ENCODE measurements around the gene NECTIN2. TPM values are rescaled to one million over a fixed set of nuclear protein-coding genes. Genes with fewer than 3 reads are reported as not detected.
"Not testable (repeated sequence)": the region's sequence is repeated elsewhere in the genome, so short reads cannot be mapped to it uniquely, and the experiment has no call there.

NECTIN2 gene
- total RNA-seq, 1 donor from 2014 or later, result 240 TPM

DNA sequence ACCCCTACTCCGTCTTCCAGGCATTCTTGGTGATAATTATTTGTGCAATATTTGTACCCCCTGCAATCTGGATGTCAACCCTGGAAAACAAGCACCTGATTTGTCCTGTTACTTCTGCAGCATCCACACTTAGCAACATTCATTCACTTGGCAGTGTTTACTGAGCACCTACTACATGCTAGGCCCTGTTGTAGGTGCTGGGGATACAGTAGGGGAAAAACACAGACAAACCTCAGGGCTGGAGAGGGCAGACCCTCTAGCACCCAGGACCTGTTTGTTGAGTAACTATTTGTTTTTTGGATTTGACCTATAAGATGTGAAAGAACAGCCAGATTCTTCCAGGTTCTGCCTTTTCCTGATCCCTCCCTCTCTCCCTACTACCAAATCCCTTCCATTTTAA lies 9.5 kb downstream of the NECTIN2 start:
- no peak overlapping the region for H3K4me3 ChIP-seq (ENCODE audit: low read depth, low read length)

GRCh38 chr19:44856421-44857083 lies 10.5 kb downstream of the NECTIN2 start:
- peaks cover 2% of the 10 kb centered on the region for H3K36me3 ChIP-seq (ENCODE audit: control insufficient read depth, insufficient read depth, low read length)
- no peak overlapping the region for H3K4me3 ChIP-seq (ENCODE audit: low read depth, low read length)
- DNase-seq (ENCODE audit: low read depth), result no peak
- TF ChIP-seq, protein P1, sequence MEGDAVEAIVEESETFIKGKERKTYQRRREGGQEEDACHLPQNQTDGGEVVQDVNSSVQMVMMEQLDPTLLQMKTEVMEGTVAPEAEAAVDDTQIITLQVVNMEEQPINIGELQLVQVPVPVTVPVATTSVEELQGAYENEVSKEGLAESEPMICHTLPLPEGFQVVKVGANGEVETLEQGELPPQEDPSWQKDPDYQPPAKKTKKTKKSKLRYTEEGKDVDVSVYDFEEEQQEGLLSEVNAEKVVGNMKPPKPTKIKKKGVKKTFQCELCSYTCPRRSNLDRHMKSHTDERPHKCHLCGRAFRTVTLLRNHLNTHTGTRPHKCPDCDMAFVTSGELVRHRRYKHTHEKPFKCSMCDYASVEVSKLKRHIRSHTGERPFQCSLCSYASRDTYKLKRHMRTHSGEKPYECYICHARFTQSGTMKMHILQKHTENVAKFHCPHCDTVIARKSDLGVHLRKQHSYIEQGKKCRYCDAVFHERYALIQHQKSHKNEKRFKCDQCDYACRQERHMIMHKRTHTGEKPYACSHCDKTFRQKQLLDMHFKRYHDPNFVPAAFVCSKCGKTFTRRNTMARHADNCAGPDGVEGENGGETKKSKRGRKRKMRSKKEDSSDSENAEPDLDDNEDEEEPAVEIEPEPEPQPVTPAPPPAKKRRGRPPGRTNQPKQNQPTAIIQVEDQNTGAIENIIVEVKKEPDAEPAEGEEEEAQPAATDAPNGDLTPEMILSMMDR (IDR thresholded peaks at IDR 0.05; ENCODE audit: insufficient read depth, low read length, poor library complexity, severe bottlenecking), result no peak
- H3K27me3 ChIP-seq (ENCODE audit: control insufficient read depth, insufficient read depth, low read length), result no peaks in the 10 kb centered on the region

More for the DNA sequence above, 9.5 kb downstream of the NECTIN2 start:
- TF ChIP-seq, protein P1 (IDR thresholded peaks at IDR 0.05; ENCODE audit: insufficient read depth, low read length, poor library complexity, severe bottlenecking), result no peak
- H3K36me3 ChIP-seq (ENCODE audit: control insufficient read depth, insufficient read depth, low read length), result peaks cover 3% of the 10 kb centered on the region
- DNase-seq (ENCODE audit: low read depth), result no peak
- no peaks in the 10 kb centered on the region for H3K27me3 ChIP-seq (ENCODE audit: control insufficient read depth, insufficient read depth, low read length)

- TF ChIP-seq, protein P1 (IDR thresholded peaks at IDR 0.05; ENCODE audit: insufficient read depth, low read length, poor library complexity, severe bottlenecking), result no peak
- Histone ChIP-seq H3K36me3 (ENCODE audit: control insufficient read depth, insufficient read depth, low read length) (peaks cover 2% of the 10 kb centered on the region), H3K27me3 (ENCODE audit: control insufficient read depth, insufficient read depth, low read length) (no peaks in the 10 kb centered on the region), H3K4me3 (ENCODE audit: low read depth, low read length) (no peak overlapping the region)
- DNase-seq (ENCODE audit: low read depth), result no peak
Observed at GRCh38 chr19:44857837-44858236, 11.7 kb downstream of the NECTIN2 start.

DNA sequence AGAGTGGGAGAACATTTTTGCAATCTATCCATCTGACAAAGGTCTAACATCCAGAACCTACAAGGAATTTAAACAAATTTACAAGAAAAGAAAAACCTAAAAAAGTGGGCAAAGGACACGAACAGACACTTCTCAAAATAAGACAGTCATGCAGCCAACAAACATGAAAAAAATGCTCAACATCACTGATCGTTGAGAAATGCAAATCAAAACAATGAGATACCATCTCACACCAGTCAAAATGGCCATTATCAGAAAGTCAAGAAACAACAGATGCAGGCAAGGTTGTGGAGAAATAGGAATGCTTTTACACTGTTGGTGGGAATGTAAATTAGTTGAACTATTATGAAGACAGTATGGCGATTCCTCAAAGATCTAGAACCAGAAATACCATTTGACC lies 15.5 kb downstream of the NECTIN2 start:
- not testable (repeated sequence) for H3K4me3 ChIP-seq (ENCODE audit: low read depth, low read length); H3K36me3 ChIP-seq (ENCODE audit: control insufficient read depth, insufficient read depth, low read length); H3K27me3 ChIP-seq (ENCODE audit: control insufficient read depth, insufficient read depth, low read length); DNase-seq (ENCODE audit: low read depth)

DNA sequence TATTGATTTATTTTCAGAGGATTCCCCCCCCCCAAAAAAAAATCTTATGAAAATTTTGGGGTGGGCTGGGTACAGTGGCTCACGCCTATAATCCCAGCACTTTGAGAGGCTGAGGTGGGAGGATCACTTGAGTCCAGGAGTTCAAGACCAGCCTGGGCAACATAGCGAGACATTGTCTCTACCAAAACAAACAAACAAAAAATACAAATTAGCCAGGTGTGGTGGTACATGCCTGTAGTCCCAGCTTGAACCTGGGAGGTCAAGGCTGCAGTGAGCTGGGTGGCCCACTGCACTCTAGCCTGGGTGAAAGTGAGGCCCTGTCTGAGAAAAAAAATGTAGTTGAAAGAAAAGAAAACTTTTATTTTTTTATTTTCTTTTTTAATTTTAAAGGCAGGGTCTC lies 17.9 kb downstream of the NECTIN2 start:
- TF ChIP-seq, protein P1 (IDR thresholded peaks at IDR 0.05; ENCODE audit: insufficient read depth, low read length, poor library complexity, severe bottlenecking), result no peak
- no peak for DNase-seq (ENCODE audit: low read depth)
- H3K36me3 ChIP-seq (ENCODE audit: control insufficient read depth, insufficient read depth, low read length), result peaks cover 4% of the 10 kb centered on the region
- no peak overlapping the region for H3K4me3 ChIP-seq (ENCODE audit: low read depth, low read length)
- no peaks in the 10 kb centered on the region for H3K27me3 ChIP-seq (ENCODE audit: control insufficient read depth, insufficient read depth, low read length)

- DNase-seq (ENCODE audit: low read depth), result no peak
- Histone ChIP-seq H3K4me3 (ENCODE audit: low read depth, low read length) (no peak overlapping the region), H3K36me3 (ENCODE audit: control insufficient read depth, insufficient read depth, low read length) (peaks cover 2% of the 10 kb centered on the region), H3K27me3 (ENCODE audit: control insufficient read depth, insufficient read depth, low read length) (no peaks in the 10 kb centered on the region)
- TF ChIP-seq, protein P1 (IDR thresholded peaks at IDR 0.05; ENCODE audit: insufficient read depth, low read length, poor library complexity, severe bottlenecking), result no peak
Observed at GRCh38 chr19:44865196-44865767, 19.2 kb downstream of the NECTIN2 start.

Data from kidney epithelial cell (primary cell).